ENCODE measurements around the gene SLC35A5. TPM values are rescaled to one million over a fixed set of nuclear protein-coding genes. Genes with fewer than 3 reads are reported as not detected.

The SLC35A5 gene
- total RNA-seq, 1 experiment from 2014 or later: 37.8 TPM

DNA sequence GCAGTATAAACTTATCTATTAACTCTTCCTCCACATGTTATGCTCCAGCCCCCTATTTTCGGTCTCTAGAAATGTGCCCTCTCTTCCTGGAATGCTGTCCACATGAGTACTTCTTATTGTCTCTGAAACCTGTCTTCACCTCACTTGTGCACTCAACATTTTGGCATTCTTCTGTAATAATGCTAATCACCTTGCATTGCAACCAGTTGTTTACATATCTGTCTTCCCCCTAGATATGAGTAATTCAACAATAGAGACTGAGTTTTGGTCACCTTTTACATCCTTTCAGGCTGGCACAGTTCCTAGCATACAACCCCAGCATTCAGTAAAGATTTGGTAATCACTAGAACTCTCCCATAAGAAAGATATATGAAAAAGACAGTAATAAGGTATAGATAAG, 61.9 kb downstream of the SLC35A5 start:
- DNase-seq (ENCODE audit: low read depth, low spot score) (no peak), ATAC-seq (no peak)
- intact Hi-C loops (cut with micrococcal nuclease; ENCODE audit: unreplicated experiment) (no loop called here), in situ Hi-C loops (cut with HindIII; ENCODE audit: low pct_unique_long_range_greater_than_20kb, low sequenced_read_pairs) (no loop called here)
- POLR2A ChIA-PET: no interaction called here
- TF ChIP-seq TCF7L2 (IDR thresholded peaks at IDR 0.05; ENCODE audit: low read depth, low read length) (no peak), POLR2AphosphoS5 (IDR thresholded peaks at IDR 0.05; ENCODE audit: low read depth, low read length) (no peak), SIN3A (IDR thresholded peaks at IDR 0.05; ENCODE audit: borderline replicate concordance, insufficient read depth, low read depth, low read length) (no peak)
- TF ChIP-seq, protein P1, sequence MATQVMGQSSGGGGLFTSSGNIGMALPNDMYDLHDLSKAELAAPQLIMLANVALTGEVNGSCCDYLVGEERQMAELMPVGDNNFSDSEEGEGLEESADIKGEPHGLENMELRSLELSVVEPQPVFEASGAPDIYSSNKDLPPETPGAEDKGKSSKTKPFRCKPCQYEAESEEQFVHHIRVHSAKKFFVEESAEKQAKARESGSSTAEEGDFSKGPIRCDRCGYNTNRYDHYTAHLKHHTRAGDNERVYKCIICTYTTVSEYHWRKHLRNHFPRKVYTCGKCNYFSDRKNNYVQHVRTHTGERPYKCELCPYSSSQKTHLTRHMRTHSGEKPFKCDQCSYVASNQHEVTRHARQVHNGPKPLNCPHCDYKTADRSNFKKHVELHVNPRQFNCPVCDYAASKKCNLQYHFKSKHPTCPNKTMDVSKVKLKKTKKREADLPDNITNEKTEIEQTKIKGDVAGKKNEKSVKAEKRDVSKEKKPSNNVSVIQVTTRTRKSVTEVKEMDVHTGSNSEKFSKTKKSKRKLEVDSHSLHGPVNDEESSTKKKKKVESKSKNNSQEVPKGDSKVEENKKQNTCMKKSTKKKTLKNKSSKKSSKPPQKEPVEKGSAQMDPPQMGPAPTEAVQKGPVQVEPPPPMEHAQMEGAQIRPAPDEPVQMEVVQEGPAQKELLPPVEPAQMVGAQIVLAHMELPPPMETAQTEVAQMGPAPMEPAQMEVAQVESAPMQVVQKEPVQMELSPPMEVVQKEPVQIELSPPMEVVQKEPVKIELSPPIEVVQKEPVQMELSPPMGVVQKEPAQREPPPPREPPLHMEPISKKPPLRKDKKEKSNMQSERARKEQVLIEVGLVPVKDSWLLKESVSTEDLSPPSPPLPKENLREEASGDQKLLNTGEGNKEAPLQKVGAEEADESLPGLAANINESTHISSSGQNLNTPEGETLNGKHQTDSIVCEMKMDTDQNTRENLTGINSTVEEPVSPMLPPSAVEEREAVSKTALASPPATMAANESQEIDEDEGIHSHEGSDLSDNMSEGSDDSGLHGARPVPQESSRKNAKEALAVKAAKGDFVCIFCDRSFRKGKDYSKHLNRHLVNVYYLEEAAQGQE (IDR thresholded peaks at IDR 0.05; ENCODE audit: insufficient read depth in 1 of 2, low read depth in 2 of 2, low read length in 1 of 2): no peak
- TF ChIP-seq, protein P2, sequence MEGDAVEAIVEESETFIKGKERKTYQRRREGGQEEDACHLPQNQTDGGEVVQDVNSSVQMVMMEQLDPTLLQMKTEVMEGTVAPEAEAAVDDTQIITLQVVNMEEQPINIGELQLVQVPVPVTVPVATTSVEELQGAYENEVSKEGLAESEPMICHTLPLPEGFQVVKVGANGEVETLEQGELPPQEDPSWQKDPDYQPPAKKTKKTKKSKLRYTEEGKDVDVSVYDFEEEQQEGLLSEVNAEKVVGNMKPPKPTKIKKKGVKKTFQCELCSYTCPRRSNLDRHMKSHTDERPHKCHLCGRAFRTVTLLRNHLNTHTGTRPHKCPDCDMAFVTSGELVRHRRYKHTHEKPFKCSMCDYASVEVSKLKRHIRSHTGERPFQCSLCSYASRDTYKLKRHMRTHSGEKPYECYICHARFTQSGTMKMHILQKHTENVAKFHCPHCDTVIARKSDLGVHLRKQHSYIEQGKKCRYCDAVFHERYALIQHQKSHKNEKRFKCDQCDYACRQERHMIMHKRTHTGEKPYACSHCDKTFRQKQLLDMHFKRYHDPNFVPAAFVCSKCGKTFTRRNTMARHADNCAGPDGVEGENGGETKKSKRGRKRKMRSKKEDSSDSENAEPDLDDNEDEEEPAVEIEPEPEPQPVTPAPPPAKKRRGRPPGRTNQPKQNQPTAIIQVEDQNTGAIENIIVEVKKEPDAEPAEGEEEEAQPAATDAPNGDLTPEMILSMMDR (IDR thresholded peaks at IDR 0.05): no peak
- H3K4me1 ChIP-seq (ENCODE audit: control insufficient read depth, insufficient read depth, low read length): no peaks in the 10 kb centered on the region
- no peaks in the 10 kb centered on the region for H3K27me3 ChIP-seq (ENCODE audit: control insufficient read depth, insufficient read depth, low read length)
- no peaks in the 10 kb centered on the region for H3K9me3 ChIP-seq (ENCODE audit: control insufficient read depth, insufficient read depth, low read depth, low read length)
- no TSS peak for BruUV-seq (replicated peaks)
- H3K36me3 ChIP-seq (ENCODE audit: control insufficient read depth, insufficient read depth, low read length): no peaks in the 10 kb centered on the region
- CTCF ChIA-PET: no interaction called here
- no peak overlapping the region for H3K27ac ChIP-seq (ENCODE audit: low read length)
- no peak overlapping the region for H3K4me3 ChIP-seq (ENCODE audit: low read depth in 2 of 2, low read length in 2 of 2)

DNA sequence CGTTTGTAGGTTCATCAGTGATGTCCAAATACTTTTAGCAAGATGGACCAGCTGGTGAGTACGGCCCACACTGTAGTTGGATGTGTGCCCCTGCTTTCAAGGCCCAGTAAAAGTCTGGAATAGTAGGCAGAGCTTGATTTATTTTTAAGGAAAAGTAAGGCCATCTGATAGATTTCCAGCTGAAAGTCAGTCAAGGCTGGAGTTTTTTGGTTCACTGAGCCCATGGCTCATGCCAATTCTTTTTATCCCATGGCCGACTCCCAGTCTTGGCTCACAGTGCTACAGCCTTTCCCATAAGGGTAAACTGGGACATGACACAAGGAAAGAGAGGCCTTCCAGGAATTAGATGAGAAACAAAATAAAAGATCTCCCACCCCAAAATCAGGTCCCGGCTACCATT, 65.6 kb downstream of the SLC35A5 start:
- no TSS peak for BruUV-seq (replicated peaks)
- H3K4me1 ChIP-seq (ENCODE audit: control insufficient read depth, insufficient read depth, low read length): no peaks in the 10 kb centered on the region
- POLR2A ChIA-PET: no interaction called here
- TF ChIP-seq SIN3A (IDR thresholded peaks at IDR 0.05; ENCODE audit: borderline replicate concordance, insufficient read depth, low read depth, low read length) (no peak), TCF7L2 (IDR thresholded peaks at IDR 0.05; ENCODE audit: low read depth, low read length) (no peak), POLR2AphosphoS5 (IDR thresholded peaks at IDR 0.05; ENCODE audit: low read depth, low read length) (no peak)
- TF ChIP-seq, protein P2 (IDR thresholded peaks at IDR 0.05): no peak
- TF ChIP-seq, protein P1 (IDR thresholded peaks at IDR 0.05; ENCODE audit: insufficient read depth in 1 of 2, low read depth in 2 of 2, low read length in 1 of 2): no peak
- DNase-seq (ENCODE audit: low read depth, low spot score): no peak
- in situ Hi-C loops (cut with HindIII; ENCODE audit: low pct_unique_long_range_greater_than_20kb, low sequenced_read_pairs) (loop anchor here (25.0 kb wide), 1 partner anchor 360 kb away; the partner anchor contains the start of genes CD200R1 and GTPBP8), intact Hi-C loops (cut with micrococcal nuclease; ENCODE audit: unreplicated experiment) (no loop called here)
- H3K36me3 ChIP-seq (ENCODE audit: control insufficient read depth, insufficient read depth, low read length): no peaks in the 10 kb centered on the region
- H3K27me3 ChIP-seq (ENCODE audit: control insufficient read depth, insufficient read depth, low read length): peaks cover 2% of the 10 kb centered on the region; the same call in 1 of the 2 replicates
- no peak for ATAC-seq
- no peak overlapping the region for H3K4me3 ChIP-seq (ENCODE audit: low read depth in 2 of 2, low read length in 2 of 2)
- H3K27ac ChIP-seq (ENCODE audit: low read length): no peak overlapping the region
- no peaks in the 10 kb centered on the region for H3K9me3 ChIP-seq (ENCODE audit: control insufficient read depth, insufficient read depth, low read depth, low read length)
- CTCF ChIA-PET: no interaction called here
